HG02852 (cell line): Measurements from ENCODE around the gene MYH7B.

Source experiments
- ATAC-seq: cut with Tn5 transposase; IDR thresholded peaks from one replicate; pipeline ENCODE4 v1.9.1; 2021; ENCODE audit warnings: mild to moderate bottlenecking, moderate library complexity; ENCODE audit not compliant: unreplicated experiment

Gene MYH7B

DNA sequence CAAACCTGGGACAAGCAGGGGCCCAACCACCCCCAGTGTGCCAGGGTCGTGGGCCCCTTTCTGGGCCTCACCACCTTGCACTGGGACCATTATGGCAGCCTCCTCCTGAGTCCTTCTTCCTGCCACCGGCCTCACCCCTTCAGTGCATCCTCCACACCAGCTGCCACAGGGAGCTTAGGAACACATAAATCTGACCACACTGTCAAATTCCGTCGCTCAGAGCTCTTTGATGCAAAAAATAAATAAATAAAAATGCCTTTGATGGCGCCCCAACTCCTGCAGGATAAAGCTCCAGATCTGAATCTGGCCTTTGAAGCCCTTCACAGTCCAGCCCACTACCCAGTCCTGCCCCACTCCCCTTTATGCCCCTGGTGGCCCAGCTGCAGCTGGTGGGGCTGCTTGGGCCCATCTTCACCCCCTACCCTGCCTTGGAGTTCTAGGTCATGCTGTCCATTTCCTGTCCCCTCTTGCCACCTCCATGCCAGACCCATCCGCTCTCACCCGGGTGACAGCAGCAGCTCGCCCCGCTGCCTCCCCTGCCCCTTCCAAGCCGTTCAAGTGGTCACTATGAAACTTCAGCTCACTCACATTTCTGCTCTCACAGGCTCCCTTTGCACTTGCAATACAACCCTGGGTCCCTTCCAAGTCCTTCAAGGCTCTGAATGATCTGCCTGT, 16.0 kb downstream of the MYH7B start:
- ATAC-seq = no peak

DNA sequence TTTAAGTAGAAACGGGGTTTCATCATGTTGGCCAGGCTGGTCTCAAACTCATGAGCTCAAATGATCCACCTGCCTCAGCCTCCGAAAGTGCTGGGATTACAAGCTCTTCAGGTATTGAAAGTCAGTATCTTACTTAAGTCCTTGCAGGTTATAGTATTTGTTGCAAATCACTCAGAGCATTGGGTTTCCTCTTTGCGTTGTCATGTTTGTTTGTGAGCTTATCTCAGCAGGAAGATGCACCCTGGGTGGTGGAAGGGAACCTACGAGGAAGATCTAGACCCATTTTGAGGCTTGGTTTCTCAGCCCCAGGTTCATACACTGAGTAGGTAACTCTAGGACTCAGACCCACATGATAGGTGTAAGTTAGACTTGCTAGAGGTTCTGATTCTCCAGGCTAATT, 18.6 kb downstream of the MYH7B start:
- no peak for ATAC-seq

DNA sequence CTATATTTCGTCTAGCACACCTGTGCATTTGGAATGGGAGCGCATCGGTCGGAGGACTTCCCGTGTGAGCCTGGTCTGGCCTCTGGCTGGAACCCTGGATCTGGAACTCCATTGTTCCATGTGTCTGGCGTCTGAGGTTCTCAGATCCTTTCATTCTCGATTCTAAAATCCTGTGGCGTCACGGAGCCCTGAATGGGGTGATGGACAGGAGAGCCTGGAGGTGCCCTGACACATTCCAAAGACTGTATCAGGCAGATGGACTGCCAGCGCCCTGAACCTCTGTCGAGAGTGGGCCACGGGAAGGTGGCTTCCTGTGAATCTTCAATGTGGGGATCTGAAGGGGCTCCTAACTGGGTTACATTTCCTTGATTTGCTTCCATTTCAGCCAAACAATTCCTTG, 20.6 kb downstream of the MYH7B start:
- no peak for ATAC-seq

DNA sequence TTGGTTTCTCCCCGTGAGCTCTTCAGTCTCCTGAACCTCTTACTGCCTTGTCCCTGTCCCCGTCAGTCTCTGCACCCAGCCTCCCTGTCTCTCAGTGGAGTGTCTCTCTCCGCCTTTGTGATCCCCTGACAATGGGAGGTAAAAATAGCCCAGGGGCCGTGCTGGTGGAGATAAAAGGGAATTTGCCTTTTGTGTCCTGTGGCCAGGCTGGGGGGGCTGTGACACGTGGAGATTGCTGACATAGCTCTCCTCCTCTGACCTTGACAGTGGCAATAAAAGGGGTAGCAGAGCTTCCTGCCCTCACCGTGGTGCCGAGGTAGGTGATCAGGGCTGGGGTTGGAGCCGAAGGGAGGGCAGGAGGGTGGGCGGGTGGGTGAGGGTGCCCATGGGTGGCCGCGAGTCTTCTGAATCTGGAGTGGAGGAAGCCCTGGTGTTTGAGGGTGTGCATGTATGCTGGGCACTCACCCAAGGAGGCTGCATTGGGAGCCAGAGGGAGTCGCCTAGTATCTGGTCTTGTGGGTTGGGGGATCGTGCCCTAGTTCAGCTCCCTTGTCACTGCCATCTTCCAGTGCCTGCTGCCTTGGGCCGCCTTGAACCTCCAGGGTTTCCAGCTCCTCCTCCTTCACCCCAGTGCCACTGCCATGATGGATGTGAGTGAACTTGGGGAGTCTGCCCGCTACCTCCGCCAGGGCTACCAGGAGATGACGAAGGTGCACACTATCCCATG, 21.9 kb downstream of the MYH7B start:
- ATAC-seq = no peak

DNA sequence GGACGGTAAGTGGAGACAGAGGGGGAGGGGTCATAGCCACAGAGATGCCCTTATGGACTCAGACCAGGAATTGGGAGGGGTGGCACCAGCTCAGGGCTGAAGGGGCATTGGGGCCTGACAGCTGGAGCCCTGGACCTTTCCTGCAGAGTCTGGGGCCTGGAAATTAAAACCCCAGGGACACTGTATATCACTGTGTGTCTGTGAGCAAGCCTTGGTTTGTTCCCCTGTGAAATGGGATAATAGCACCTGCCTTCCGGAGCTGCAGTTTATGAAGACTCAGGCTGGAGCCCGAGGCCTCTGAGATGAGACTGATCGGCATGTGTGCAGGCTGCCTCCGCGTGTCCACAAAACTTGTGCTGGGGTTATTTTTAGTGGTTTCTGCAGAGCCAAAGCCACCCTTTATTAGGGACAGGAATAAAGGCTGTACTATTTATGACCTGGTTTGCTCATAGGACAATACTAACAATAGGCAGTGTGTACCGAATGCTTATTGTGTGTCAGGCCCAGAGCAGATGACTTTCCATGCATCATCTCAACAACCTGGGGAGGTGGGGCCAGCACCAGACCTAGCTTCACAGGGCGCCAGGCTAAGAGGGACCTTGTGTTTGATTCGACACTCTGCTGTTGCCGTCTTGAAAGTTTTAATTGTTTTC, 22.6 kb downstream of the MYH7B start:
- no peak for ATAC-seq

DNA sequence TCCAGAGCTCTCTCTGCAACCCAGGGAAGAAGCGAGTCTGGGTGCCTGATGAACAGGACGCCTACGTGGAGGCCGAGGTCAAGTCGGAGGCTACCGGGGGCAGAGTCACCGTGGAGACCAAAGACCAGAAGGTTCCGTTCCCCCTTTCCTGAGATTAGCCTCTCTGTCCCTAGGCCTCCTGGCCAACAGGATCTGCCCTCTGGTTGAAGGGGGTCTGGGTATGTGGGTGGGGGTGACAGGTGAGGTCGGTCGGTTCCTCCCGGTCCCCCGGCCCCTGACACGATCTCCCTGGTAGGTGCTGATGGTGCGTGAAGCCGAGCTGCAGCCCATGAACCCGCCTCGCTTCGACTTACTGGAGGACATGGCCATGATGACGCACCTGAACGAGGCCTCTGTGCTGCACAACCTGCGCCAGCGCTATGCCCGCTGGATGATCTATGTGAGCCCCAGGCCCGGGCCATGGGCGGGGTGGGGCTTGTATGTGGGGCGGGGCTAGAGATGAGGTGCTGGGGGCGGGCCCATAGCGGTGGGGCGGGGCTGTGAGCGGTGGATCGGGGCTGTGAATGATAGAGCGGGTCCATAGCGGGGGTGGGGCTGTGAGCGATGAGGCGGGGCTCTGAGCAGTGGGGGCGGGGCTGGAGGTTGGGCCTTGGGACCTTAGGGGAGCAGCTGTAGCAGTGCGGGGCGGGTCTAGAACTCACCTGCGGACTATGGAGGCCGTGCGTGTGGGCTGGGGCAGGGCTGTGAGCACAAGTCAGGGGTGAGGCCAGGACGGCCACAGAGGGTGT, 23.9 kb downstream of the MYH7B start:
- no peak for ATAC-seq

DNA sequence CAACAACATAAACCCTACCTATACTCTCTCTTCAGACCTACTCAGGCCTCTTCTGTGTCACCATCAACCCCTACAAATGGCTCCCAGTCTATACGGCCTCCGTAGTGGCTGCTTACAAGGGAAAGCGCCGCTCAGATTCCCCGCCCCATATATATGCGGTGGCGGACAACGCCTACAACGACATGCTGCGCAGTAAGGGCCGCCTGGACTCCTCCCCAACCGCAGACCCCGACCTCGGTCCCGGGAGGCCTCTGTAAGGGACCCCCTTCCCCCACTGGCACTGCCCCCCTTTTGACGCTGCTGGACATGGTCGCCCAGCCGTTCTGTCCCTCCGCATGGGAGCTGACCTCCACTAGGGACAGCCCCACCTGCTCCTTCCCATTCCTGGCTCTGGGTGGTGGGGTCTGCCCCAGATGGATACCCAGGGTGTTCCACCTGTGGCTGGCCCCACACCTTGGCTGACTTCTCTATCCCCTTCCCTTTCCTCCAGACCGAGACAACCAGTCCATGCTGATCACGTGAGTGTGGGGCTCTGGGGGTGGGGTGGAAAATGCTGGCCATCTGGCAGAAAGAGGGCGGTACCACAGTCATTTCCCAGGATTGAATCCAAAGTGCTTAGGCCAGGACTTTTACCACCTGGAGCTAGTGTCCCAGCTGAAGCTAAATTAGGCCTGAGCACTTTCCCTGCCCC, 25.0 kb downstream of the MYH7B start:
- ATAC-seq = no peak

DNA sequence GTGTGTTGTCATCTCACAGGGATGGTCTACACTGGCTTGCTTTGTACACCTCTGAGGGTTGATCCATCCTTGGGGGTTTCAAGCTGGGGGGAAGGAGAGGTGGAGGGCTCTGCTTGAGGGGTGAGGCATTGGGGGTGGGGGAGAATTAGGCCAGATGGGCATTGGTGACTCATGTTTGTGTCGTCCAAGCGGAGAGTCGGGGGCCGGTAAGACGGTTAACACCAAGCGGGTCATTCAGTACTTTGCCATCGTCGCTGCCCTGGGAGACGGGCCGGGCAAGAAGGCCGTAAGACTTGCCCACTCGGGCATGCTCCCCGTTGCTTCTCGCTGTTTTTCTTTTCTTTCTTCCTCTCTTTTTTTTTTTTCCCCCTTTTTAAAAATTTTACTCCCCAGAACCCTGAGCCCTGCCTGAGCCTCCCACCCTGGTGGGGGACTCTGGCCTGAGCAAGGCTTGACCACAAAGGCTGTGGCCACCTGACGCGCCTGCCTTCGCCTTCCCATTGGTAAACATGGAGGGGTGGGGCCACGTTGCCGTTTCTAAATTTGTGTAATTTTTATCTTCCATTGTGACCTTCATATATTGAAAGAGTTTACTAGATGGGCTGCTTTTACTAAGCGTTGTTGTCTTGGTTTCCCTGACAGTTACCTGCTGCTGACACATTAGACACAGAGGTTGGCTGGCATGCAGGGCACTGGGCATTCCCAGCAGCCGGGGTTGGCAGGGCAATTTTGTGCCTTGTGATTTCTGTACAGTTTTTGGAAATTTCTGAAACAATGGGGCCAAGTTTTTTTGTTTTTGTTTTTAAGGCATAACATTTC, 26.8 kb downstream of the MYH7B start:
- no peak for ATAC-seq

DNA sequence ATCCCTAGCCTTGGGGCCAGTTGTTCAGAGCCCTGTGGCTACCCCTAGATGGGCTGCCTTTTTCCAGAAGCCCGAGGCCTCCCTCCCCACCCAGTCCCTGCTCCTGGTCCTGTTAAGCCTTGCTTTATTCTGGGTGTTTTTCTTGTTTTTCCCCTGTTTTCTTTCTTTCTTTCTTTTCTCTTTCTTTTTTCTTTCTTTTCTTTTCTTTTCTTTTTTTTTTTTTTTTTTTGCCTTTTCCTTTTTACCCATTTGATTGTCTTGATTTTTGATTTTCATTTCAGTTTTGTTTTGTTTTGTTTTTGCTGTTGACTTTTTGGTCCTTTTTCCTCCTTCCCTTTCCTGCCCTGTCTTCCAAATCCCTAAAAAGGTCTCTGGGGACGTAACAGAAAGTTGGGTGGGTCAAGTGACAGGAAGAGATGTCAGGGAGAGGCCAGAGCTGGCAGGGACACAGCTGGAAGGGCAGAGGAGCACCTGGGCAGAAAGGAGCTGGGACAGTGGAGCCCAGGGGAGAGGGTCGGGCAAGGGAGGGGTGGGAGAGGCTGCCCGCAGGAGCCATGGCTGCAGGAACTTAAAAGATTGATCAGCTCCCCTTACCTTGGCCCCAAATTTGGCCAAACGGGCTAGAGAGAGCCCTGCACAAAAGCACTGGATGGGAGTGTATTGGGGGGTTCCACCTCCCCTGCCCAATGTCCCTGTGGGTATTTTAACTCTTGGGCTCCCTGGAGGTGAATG, 27.6 kb downstream of the MYH7B start:
- no peak for ATAC-seq

DNA sequence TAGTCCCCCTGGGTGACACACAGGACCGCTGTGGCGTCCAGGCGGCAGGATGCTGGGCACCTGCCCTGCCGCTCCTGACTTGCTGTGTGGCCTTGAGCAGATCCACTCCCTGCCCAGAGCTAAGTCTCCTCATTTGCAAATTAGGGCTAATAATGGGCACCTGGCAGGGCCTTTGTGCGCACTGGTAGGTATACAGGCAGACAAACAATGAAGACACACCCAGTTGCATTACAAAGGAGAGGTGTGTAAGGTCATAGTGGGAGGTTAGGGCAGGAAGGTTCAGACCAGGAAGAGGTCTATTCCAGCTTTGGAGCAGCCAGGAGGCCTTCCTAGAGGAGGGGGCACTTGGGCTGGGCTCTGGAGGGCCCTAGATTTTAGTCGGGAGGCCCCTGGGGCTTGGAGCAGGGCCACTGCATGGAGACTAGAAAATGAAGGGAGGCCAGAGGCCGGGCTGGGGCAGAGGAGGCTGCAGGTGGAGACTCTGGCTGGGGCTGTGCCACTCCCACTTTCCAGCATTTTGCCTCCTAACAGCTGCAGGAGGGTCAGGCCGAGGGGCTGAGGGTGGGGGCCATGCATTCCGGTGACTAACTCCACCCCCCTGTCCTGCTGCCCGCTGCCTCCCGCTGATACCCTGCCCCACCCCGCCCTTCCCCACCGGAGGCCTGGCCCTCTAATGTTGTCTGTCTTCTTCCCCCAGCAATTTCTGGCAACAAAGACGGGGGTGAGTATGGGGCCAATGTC, 28.5 kb downstream of the MYH7B start:
- no peak for ATAC-seq

DNA sequence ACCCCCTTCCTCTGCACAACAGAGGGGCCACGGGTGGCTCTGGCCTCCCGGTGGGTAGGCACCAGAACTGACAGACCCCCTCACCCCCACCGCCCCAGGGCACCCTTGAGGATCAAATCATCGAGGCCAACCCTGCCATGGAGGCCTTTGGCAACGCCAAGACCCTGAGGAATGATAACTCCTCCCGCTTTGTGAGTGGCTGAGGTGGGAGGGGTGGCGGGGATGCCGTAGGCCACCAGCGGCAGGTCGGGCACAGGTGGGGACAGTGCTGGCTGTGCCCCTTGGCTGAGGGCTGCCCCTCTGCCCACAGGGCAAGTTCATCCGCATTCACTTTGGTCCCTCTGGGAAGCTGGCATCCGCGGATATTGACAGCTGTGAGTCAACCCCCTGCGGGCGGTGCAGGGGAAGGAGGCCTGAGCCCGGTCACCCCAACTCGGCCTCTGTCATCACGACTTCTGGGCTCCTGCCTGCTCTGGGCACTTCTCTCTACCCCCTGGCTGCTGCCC, 29.1 kb downstream of the MYH7B start:
- ATAC-seq = no peak

DNA sequence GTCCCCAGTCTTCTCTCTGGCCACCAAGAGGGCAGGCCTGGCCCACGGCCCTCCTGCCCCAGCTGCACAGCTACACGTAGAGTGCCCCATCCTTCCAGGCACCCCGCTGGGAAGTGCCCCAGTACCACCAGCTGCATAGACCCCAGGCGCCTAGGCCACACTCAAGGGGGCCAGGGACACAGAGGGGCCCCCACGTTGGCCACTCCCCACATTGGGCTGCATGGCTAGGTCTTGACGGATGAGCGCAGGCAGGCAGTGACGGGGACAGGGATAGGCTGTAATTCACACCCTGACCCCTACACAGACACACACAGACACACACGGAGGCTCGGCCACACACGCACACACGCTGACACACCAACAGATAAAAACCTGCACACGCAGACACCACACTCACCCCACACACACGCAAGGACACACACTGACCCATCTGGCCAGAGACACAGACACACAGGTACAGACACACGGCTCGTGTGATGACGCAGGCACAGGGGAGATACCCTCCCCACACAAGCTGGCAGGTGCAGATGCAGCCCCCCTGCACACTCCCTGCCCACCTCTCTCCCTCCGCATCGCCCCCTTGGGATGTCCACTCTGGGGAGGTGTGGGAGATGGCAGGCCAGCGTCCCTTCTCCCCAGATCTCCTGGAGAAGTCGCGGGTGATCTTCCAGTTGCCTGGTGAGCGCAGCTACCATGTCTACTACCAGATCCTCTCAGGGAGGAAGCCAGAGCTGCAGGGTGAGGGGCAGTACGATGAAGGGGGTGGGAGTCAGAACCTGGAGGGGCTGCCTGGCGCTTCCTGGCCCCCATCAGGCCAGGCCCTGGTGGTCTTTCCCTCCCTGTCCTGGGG, 30.0 kb downstream of the MYH7B start:
- no peak for ATAC-seq

DNA sequence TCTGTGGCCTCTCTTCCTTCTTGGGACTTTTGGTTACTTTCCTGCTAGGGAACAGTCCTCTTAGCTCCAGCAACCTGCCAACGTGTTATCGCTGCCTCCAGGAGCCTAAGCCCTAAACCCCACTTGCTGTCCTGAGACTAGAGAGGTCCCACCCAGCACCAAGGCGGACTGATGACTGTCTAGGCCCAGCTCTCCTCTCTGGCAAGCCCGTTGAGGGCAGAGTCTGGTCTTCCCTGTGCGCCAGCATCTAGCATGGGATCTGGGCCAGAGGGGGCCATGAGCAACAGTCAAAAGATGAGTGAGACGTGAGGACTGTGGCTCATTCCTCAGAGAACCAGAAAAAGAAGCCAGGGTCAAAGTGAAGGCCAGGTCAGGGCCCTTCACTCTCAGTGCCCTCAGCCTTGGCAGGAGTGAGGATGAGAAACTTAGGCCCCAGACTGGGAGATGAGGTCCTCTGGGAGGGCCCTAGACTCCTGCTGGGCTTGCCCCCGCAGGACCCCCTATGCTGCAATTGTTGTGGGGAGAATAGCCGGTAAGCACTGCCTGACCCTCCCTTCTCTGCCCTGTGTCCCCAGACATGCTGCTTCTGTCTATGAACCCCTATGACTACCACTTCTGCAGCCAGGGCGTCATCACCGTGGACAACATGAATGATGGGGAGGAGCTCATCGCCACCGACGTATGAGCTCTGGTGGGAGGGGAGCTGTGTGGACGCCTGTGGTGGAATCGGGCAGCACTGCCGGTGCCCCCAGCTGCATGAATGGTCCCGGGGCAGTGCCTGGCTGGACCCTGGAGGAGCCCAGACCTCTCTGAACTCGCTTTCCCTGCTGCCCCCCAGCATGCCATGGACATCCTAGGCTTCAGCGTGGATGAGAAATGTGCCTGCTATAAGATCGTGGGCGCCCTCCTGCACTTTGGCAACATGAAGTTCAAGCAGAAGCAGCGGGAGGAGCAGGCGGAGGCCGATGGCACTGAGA, 30.9 kb downstream of the MYH7B start:
- no peak for ATAC-seq

DNA sequence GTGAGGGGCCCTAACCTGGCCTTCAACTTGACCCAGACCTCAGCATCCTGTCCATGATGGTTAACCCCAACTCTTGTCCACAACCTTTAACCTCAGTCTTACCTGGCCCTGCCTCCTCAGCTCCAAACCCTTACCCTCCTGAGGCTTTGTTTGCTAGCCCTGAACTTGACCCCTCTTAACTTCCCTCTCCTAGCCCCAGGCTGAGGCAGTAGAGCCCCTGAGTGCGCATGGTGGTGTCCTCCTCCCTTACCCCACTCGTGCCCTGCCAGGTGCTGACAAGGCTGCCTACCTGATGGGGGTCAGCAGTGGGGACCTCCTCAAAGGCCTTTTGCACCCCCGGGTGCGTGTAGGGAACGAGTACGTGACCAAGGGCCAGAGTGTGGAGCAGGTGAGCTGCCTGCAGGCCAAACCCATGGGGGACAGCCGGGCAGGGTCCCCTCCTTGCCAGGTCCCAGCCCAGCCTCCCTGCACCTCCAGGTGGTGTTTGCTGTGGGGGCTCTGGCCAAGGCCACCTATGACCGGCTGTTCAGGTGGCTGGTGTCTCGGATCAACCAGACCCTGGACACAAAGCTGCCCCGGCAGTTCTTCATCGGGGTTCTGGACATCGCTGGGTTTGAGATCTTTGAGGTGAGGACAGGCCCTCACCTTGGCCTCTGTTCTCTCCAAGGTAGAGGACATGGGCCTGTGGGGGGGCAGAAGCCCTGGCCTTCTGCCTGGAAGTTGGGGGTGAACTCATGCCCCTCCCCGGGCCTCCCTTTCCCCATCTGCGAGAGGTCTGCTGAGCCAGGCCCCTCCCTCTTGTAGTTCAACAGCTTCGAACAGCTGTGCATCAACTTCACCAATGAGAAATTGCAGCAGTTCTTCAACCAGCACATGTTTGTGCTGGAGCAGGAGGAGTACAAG, 31.9 kb downstream of the MYH7B start:
- no peak for ATAC-seq

DNA sequence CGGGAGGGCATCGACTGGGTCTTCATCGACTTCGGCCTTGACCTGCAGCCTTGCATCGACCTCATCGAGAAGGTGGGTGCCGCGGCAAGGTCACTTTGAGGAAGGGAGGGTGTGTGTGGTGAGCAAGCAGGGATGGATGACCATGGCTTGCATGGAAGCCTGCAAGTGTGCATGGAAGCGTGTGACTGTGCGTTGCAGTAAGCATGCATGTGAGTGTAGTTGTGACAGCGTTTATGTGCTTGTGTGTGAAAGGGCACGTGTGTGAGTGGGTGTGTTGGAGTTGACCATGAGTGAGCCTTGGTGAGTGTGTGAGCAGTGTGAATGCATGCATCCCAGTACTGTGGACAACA, 32.5 kb downstream of the MYH7B start:
- no peak for ATAC-seq
